Smooth muscle cell (in vitro differentiated cells): Measurements from ENCODE around the gene TMEM271. TPM values are rescaled to one million over a fixed set of nuclear protein-coding genes. Genes with fewer than 3 reads are reported as not detected.

Source experiments
- DNase-seq: peaks from one replicate; lab custom pipeline; 2025; ENCODE audit not compliant: unreplicated experiment; lab: John Stamatoyannopoulos, UW
- H2AFZ ChIP-seq: fragments of 200-600 bp; sonication (generic); 2 replicates; pipeline ENCODE4 v1.6.0; 2016; ENCODE audit warnings: antibody characterized with exemption, low read depth, mild to moderate bottlenecking
- H3F3A ChIP-seq: fragments of 200-600 bp; sonication (generic); 2 replicates; pipeline ENCODE4 v1.6.0; 2017; ENCODE audit warnings: antibody characterized with exemption, low read depth
- H3K27ac ChIP-seq: fragments of 200-600 bp; sonication (generic); 2 replicates; pipeline ENCODE4 v1.5.1; 2016; ENCODE audit warnings: low read depth, mild to moderate bottlenecking
- H3K27me3 ChIP-seq: fragments of 200-600 bp; sonication (generic); 2 replicates; pipeline ENCODE4 v1.6.1; 2016; ENCODE audit warnings: low read depth, mild to moderate bottlenecking
- H3K36me3 ChIP-seq: fragments of 200-600 bp; sonication (generic); 2 replicates; pipeline ENCODE4 v1.5.1; 2016; ENCODE audit warnings: low read depth
- H3K4me1 ChIP-seq: fragments of 200-600 bp; sonication (generic); 2 replicates; pipeline ENCODE4 v1.5.1; 2016; ENCODE audit warnings: low read depth
- H3K4me2 ChIP-seq: fragments of 200-600 bp; sonication (generic); 2 replicates; pipeline ENCODE4 v1.6.0; 2016; ENCODE audit warnings: mild to moderate bottlenecking
- H3K4me3 ChIP-seq: fragments of 200-600 bp; sonication (generic); 2 replicates; pipeline ENCODE4 v1.5.1; 2016; ENCODE audit warnings: mild to moderate bottlenecking
- H3K79me2 ChIP-seq: fragments of 200-600 bp; sonication (generic); 2 replicates; pipeline ENCODE4 v1.6.0; 2016; ENCODE audit warnings: low read depth, mild to moderate bottlenecking
- H3K9ac ChIP-seq: fragments of 200-600 bp; sonication (generic); 2 replicates; pipeline ENCODE4 v1.6.0; 2016; ENCODE audit warnings: low read depth
- H3K9me3 ChIP-seq: fragments of 200-600 bp; sonication (generic); replicated peaks from 2 replicates; pipeline ENCODE4 v1.5.1; 2016; ENCODE audit warnings: low read depth
- H4K20me1 ChIP-seq: fragments of 200-600 bp; sonication (generic); 2 replicates; pipeline ENCODE4 v1.6.0; 2016; ENCODE audit warnings: low read depth
- WGBS: methylation state at CpG from one replicate; pipeline ENCODE4 v1.1.7; 2016; ENCODE audit warnings: low lambda C conversion rate; 5-methylcytosine and 5-hydroxymethylcytosine counted together
- polyA plus RNA-seq: library from polyadenylated mRNA; unstranded; fragments of >200 nt; fragmentation: Nextera tagmentation; extraction: Ambion mirVana; gene quantifications from 2 replicates; pipeline ENCODE4 v1.2.1, GENCODE V29; 2016
- total RNA-seq: library from RNA; depleted of rRNA; stranded (reverse); fragments of >200 nt; gene quantifications from 2 replicates; pipeline ENCODE4 v1.2.3, GENCODE V29; 2014
- TF ChIP-seq, protein P1 (sequence below): fragments of 200-600 bp; sonication (generic); IDR thresholded peaks from 2 replicates; pipeline ENCODE4 v1.5.1; 2017; ENCODE audit warnings: borderline replicate concordance, mild to moderate bottlenecking, antibody characterized with exemption; ENCODE audit not compliant: insufficient read depth, poor library complexity, severe bottlenecking

TMEM271 gene
- total and polyA plus RNA-seq, 2 experiments from 2014 or later = not detected

DNA sequence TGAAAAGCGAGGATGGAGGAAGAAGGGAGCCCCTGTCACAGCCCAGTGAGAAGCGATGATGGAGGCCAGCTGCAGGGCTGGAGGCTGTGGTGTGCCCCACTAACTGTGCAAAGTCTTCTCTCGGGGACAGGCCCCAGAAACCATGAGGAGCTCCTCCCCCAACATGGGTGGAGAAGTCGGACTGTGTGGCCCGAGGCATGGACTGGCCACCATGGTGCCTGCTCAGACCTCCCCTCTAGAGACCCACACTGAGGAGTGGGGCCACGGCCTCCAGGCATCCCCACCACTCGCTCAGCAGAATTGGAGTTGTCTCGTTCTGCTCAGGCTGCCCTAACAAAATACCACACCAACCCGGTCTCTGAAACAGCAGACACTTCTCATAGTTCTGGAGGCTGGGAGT, 37.0 kb upstream of the TMEM271 start:
- Histone ChIP-seq H3F3A (no peaks in the 10 kb centered on the region), H3K9me3 (no peaks in the 10 kb centered on the region), H3K27me3 (no peaks in the 10 kb centered on the region), H3K4me3 (no peak overlapping the region), H3K9ac (no peak overlapping the region), H3K4me1 (no peaks in the 10 kb centered on the region), H3K4me2 (no peak overlapping the region), H3K36me3 (no peaks in the 10 kb centered on the region), H4K20me1 (no peaks in the 10 kb centered on the region), H3K79me2 (no peaks in the 10 kb centered on the region), H2AFZ (no peak overlapping the region), H3K27ac (no peak overlapping the region)
- 84% methylated on average over 9 of the region's 9 CpGs for WGBS
- TF ChIP-seq, protein P1, sequence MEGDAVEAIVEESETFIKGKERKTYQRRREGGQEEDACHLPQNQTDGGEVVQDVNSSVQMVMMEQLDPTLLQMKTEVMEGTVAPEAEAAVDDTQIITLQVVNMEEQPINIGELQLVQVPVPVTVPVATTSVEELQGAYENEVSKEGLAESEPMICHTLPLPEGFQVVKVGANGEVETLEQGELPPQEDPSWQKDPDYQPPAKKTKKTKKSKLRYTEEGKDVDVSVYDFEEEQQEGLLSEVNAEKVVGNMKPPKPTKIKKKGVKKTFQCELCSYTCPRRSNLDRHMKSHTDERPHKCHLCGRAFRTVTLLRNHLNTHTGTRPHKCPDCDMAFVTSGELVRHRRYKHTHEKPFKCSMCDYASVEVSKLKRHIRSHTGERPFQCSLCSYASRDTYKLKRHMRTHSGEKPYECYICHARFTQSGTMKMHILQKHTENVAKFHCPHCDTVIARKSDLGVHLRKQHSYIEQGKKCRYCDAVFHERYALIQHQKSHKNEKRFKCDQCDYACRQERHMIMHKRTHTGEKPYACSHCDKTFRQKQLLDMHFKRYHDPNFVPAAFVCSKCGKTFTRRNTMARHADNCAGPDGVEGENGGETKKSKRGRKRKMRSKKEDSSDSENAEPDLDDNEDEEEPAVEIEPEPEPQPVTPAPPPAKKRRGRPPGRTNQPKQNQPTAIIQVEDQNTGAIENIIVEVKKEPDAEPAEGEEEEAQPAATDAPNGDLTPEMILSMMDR = no peak
- no peak for DNase-seq

DNA sequence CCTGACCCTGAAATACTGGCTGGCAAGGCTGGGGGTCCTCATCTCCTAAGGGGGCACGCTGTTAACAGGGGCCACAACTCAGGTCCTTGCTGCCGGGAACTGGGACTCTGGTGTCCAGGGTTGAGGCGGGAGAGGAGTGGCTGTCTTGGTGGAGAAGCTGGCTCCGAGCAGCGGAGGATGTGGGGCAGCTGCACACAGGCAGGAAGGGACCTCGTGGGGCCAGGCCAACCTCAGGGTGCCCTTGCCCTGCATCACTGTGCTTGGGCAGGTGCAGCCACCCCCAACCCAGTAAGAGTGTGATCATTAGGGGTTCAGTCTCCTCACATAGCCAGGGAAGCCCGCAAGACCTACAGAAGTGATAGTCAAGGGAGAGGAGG, 36.6 kb upstream of the TMEM271 start:
- Histone ChIP-seq H3K27ac (no peak overlapping the region), H3F3A (no peaks in the 10 kb centered on the region), H4K20me1 (no peaks in the 10 kb centered on the region), H3K36me3 (no peaks in the 10 kb centered on the region), H3K27me3 (no peaks in the 10 kb centered on the region), H3K9me3 (no peaks in the 10 kb centered on the region), H3K9ac (no peak overlapping the region), H3K4me2 (no peak overlapping the region), H3K4me3 (no peak overlapping the region), H3K4me1 (no peaks in the 10 kb centered on the region), H3K79me2 (no peaks in the 10 kb centered on the region), H2AFZ (no peak overlapping the region)
- DNase-seq = no peak
- TF ChIP-seq, protein P1 = no peak
- 90% methylated on average over 7 of the region's 7 CpGs for WGBS

GRCh38 chr4:612052-612748, 36.1 kb upstream of the TMEM271 start:
- no peaks in the 10 kb centered on the region for H4K20me1 ChIP-seq
- H3K9ac ChIP-seq = no peak overlapping the region
- no peaks in the 10 kb centered on the region for H3K27me3 ChIP-seq
- H2AFZ ChIP-seq = no peak overlapping the region
- no peak overlapping the region for H3K4me3 ChIP-seq
- no peaks in the 10 kb centered on the region for H3K79me2 ChIP-seq
- H3K9me3 ChIP-seq = no peaks in the 10 kb centered on the region
- no peak for DNase-seq
- WGBS = 89% methylated on average over 20 of the region's 22 CpGs
- H3F3A ChIP-seq = no peaks in the 10 kb centered on the region
- no peaks in the 10 kb centered on the region for H3K36me3 ChIP-seq
- H3K4me2 ChIP-seq = no peak overlapping the region
- TF ChIP-seq, protein P1 = no peak
- H3K27ac ChIP-seq = no peak overlapping the region
- no peaks in the 10 kb centered on the region for H3K4me1 ChIP-seq
